Measurements from ENCODE around the gene ZBTB7C.

Gene ZBTB7C

GRCh38 chr18:48183613-48184012 is 225.6 kb downstream of the ZBTB7C start:
- Histone ChIP-seq H3K9me3 (ENCODE audit: insufficient read depth, low read length, severe bottlenecking) (no peaks in the 10 kb centered on the region), H3K27me3 (ENCODE audit: insufficient read depth, low read length, poor library complexity) (peaks cover 14% of the 10 kb centered on the region), H3K27ac (ENCODE audit: low read length) (no peak overlapping the region), H2AFZ (ENCODE audit: low read depth, low read length) (no peak overlapping the region), H3K4me3 (ENCODE audit: low read depth in 1 of 2, low read length in 2 of 2) (no peak overlapping the region), H3K9ac (ENCODE audit: low read depth, low read length) (no peak overlapping the region), H3K79me2 (ENCODE audit: insufficient read depth, low read length) (no peaks in the 10 kb centered on the region), H3K36me3 (ENCODE audit: insufficient read depth, low read length) (no peaks in the 10 kb centered on the region), H3K4me1 (ENCODE audit: insufficient read depth, low read length) (no peaks in the 10 kb centered on the region), H4K20me1 (ENCODE audit: insufficient read depth, low read length) (peaks cover 3% of the 10 kb centered on the region; the same call in 1 of the 2 replicates), H3K4me2 (ENCODE audit: insufficient read depth, low read length) (no peak overlapping the region)
- ATAC-seq (ENCODE audit: insufficient read depth, low read depth) (no peak), DNase-seq (no peak)
- TF ChIP-seq EZH2 (IDR thresholded peaks at IDR 0.05; ENCODE audit: borderline replicate concordance, low read depth, low read length, severe bottlenecking) (no peak), CTCF (IDR thresholded peaks at IDR 0.05; ENCODE audit: borderline replicate concordance, extremely low read depth, low read length, poor library complexity, severe bottlenecking) (no peak)

DNA sequence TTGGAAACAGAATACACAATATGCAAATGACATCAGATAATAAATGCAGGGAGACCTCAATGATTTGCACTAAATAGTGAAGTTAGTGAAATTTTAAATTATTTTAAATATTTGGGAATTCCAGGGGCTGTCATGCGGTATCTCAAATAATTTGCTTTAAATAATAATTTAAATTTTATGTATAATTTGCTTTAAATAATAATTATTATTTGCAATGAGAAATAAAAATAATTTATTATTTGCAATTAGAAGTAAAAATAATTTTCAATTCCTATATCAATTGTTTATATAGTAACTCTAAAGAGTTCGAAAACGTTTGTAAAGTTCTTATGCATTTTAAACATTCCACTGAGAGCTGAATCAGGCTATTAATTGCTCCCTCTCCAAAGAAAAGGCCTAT is 226.4 kb downstream of the ZBTB7C start:
- Histone ChIP-seq H3K27ac (ENCODE audit: low read length) (no peak overlapping the region), H3K36me3 (ENCODE audit: insufficient read depth, low read length) (no peaks in the 10 kb centered on the region), H3K4me3 (ENCODE audit: low read depth in 1 of 2, low read length in 2 of 2) (no peak overlapping the region), H3K4me2 (ENCODE audit: insufficient read depth, low read length) (no peak overlapping the region), H3K4me1 (ENCODE audit: insufficient read depth, low read length) (no peaks in the 10 kb centered on the region), H4K20me1 (ENCODE audit: insufficient read depth, low read length) (no peaks in the 10 kb centered on the region; the same call in 1 of the 2 replicates), H3K79me2 (ENCODE audit: insufficient read depth, low read length) (no peaks in the 10 kb centered on the region), H3K9ac (ENCODE audit: low read depth, low read length) (no peak overlapping the region), H3K27me3 (ENCODE audit: insufficient read depth, low read length, poor library complexity) (peaks cover 14% of the 10 kb centered on the region), H2AFZ (ENCODE audit: low read depth, low read length) (no peak overlapping the region), H3K9me3 (ENCODE audit: insufficient read depth, low read length, severe bottlenecking) (no peaks in the 10 kb centered on the region)
- DNase-seq (no peak), ATAC-seq (ENCODE audit: insufficient read depth, low read depth) (no peak)
- TF ChIP-seq CTCF (IDR thresholded peaks at IDR 0.05; ENCODE audit: borderline replicate concordance, extremely low read depth, low read length, poor library complexity, severe bottlenecking) (no peak), EZH2 (IDR thresholded peaks at IDR 0.05; ENCODE audit: borderline replicate concordance, low read depth, low read length, severe bottlenecking) (no peak)

GRCh38 chr18:48181857-48182256 is 227.3 kb downstream of the ZBTB7C start:
- no peaks in the 10 kb centered on the region for H3K36me3 ChIP-seq (ENCODE audit: insufficient read depth, low read length)
- H3K79me2 ChIP-seq (ENCODE audit: insufficient read depth, low read length): no peaks in the 10 kb centered on the region
- no peak overlapping the region for H2AFZ ChIP-seq (ENCODE audit: low read depth, low read length)
- H3K27me3 ChIP-seq (ENCODE audit: insufficient read depth, low read length, poor library complexity): peaks cover 14% of the 10 kb centered on the region
- H3K4me2 ChIP-seq (ENCODE audit: insufficient read depth, low read length): no peak overlapping the region
- no peak for DNase-seq
- H3K9ac ChIP-seq (ENCODE audit: low read depth, low read length): no peak overlapping the region
- no peak overlapping the region for H3K27ac ChIP-seq (ENCODE audit: low read length)
- no peaks in the 10 kb centered on the region; the same call in 1 of the 2 replicates for H4K20me1 ChIP-seq (ENCODE audit: insufficient read depth, low read length)
- H3K4me3 ChIP-seq (ENCODE audit: low read depth in 1 of 2, low read length in 2 of 2): no peak overlapping the region
- TF ChIP-seq CTCF (IDR thresholded peaks at IDR 0.05; ENCODE audit: borderline replicate concordance, extremely low read depth, low read length, poor library complexity, severe bottlenecking) (no peak), EZH2 (IDR thresholded peaks at IDR 0.05; ENCODE audit: borderline replicate concordance, low read depth, low read length, severe bottlenecking) (no peak)
- no peaks in the 10 kb centered on the region for H3K4me1 ChIP-seq (ENCODE audit: insufficient read depth, low read length)
- ATAC-seq (ENCODE audit: insufficient read depth, low read depth): no peak
- H3K9me3 ChIP-seq (ENCODE audit: insufficient read depth, low read length, severe bottlenecking): no peaks in the 10 kb centered on the region
